NB4 (cell line): ENCODE results near the gene MEF2D.

ENCODE experiments used
- DNase-seq: peaks from one replicate; pipeline ENCODE4 v3.0.0; 2010; ENCODE audit warnings: low read depth
- H3K4me3 ChIP-seq: one replicate; pipeline ENCODE4 v1.5.1; 2011; ENCODE audit warnings: mild to moderate bottlenecking, low read depth, low read length, moderate library complexity
- MAX ChIP-seq: IDR thresholded peaks from 2 replicates; pipeline ENCODE4 v1.6.1; 2011; ENCODE audit warnings: low read depth, low read length
- MYC ChIP-seq: IDR thresholded peaks from 2 replicates; pipeline ENCODE4 v1.6.1; 2011; ENCODE audit warnings: low read depth, low read length
- POLR2A ChIP-seq: IDR thresholded peaks from 2 replicates; pipeline ENCODE4 v1.6.1; 2011; ENCODE audit warnings: mild to moderate bottlenecking; ENCODE audit not compliant: insufficient read length; ENCODE audit errors: extremely low read depth
- TF ChIP-seq, protein P1 (sequence below): IDR thresholded peaks from one replicate; pipeline ENCODE4 v1.5.1; 2012; ENCODE audit warnings: low read depth, low read length

MEF2D gene

DNA sequence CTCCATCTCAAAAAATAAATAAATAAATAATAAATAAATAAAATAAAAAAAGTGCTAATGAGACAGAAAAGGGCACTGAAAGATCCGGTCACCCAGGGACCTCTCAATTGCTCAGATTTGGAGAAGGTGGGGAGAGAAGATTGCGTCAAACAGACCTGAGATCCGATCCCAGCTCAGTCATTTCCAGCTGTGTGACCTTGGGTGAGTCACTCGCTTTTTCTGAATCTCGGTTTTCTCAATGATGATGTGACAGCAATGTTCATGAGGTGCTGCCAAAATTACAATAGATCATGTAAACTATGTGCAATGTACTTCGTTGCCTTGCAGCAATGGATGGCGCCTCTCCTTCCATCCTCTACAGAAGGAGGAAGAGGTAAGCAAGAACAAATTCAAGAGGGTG lies 11.1 kb upstream of the MEF2D start:
- no peak for DNase-seq
- no peak overlapping the region for H3K4me3 ChIP-seq
- TF ChIP-seq MYC (no peak), POLR2A (no peak), MAX (no peak)
- TF ChIP-seq, protein P1, sequence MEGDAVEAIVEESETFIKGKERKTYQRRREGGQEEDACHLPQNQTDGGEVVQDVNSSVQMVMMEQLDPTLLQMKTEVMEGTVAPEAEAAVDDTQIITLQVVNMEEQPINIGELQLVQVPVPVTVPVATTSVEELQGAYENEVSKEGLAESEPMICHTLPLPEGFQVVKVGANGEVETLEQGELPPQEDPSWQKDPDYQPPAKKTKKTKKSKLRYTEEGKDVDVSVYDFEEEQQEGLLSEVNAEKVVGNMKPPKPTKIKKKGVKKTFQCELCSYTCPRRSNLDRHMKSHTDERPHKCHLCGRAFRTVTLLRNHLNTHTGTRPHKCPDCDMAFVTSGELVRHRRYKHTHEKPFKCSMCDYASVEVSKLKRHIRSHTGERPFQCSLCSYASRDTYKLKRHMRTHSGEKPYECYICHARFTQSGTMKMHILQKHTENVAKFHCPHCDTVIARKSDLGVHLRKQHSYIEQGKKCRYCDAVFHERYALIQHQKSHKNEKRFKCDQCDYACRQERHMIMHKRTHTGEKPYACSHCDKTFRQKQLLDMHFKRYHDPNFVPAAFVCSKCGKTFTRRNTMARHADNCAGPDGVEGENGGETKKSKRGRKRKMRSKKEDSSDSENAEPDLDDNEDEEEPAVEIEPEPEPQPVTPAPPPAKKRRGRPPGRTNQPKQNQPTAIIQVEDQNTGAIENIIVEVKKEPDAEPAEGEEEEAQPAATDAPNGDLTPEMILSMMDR = no peak

DNA sequence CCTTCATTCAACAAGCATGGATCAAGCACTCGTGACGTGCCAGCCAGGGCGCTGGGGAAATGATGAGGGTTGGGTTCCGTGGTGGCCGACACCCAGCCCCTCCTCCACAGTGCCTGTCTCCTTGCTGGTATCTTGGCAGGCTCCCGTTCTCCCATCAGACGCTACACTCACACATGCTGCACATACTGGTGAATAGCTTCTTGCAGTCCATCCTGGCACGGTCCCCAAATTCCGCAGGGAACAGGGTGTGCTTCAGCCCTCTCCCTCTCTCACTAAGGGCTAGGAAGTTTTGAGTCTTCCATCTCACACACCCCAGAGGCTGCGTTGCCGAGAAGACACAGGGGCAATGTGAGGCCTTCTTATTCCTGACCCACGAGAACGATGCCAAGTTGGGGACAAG lies 10.1 kb upstream of the MEF2D start:
- no peak for DNase-seq
- no peak for TF ChIP-seq POLR2A
- H3K4me3 ChIP-seq = no peak overlapping the region

GRCh38 chr1:156509424-156510034 lies 9.0 kb upstream of the MEF2D start:
- TF ChIP-seq, protein P1 = no peak
- TF ChIP-seq MYC (no peak), MAX (no peak), POLR2A (no peak)
- DNase-seq = no peak

DNA sequence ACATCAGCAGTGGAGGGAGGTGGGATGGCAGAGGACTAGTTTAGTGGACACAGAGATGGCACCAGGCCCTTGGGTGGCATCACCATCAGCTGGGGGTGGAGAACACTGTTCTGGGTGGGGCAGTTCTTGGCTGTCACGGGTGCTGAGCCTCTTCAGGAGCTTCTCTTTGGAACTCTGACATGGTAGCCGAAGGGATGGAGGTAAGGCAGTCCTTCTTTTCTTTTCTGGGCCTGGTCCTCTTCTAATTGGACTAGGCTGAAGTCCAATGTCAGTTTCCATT lies 8.3 kb upstream of the MEF2D start:
- TF ChIP-seq MAX (no peak), POLR2A (no peak), MYC (no peak)
- TF ChIP-seq, protein P1 = no peak
- DNase-seq = no peak
- no peak overlapping the region for H3K4me3 ChIP-seq

More at GRCh38 chr1:156509424-156510034, 9.0 kb upstream of the MEF2D start:
- no peak overlapping the region for H3K4me3 ChIP-seq

- TF ChIP-seq, protein P1 = no peak
- TF ChIP-seq MAX = no peak
- no peak for TF ChIP-seq POLR2A
- no peak for TF ChIP-seq MYC
- no peak overlapping the region for H3K4me3 ChIP-seq
- DNase-seq = no peak
Observed at GRCh38 chr1:156508205-156508954, 7.8 kb upstream of the MEF2D start.

DNA sequence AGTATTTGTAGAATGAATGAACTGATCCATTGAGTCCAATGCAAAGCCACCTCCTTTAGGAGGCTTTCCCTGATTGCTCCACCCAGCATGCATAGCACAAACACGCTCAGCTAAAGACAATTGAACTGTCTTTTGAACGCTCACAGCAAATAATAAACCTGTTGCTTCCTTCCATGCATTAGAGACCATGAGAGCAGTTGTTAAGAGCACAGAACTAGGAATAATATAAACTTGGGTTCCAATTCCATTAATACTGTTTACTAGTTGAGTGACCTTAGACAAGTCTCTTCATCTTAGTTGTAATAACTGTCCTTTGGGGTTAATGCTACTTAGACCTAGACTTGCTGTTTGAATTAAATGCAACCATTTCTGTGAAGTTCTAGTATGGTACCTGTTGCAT lies 5.9 kb upstream of the MEF2D start:
- TF ChIP-seq, protein P1 = no peak
- TF ChIP-seq MYC (no peak), MAX (no peak), POLR2A (no peak)
- no peak overlapping the region for H3K4me3 ChIP-seq
- no peak for DNase-seq
